IPS-15b (cell line): ENCODE measurements around the gene LRMDA.

Experiments used
- H3K27me3 ChIP-seq: one replicate; pipeline ENCODE4 v1.6.1; 2013; ENCODE audit warnings: low read length; ENCODE audit not compliant: control insufficient read depth, insufficient read depth
- H3K36me3 ChIP-seq: one replicate; pipeline ENCODE4 v1.6.1; 2013; ENCODE audit warnings: low read length; ENCODE audit not compliant: control insufficient read depth, insufficient read depth
- H3K4me1 ChIP-seq: one replicate; pipeline ENCODE4 v1.6.1; 2013; ENCODE audit warnings: mild to moderate bottlenecking, low read length; ENCODE audit not compliant: control insufficient read depth, insufficient read depth
- H3K4me3 ChIP-seq: one replicate; pipeline ENCODE4 v1.5.1; 2013; ENCODE audit warnings: low read depth, low read length
- H3K9ac ChIP-seq: one replicate; pipeline ENCODE4 v1.6.1; 2013; ENCODE audit warnings: low read depth, mild to moderate bottlenecking, low read length
- H3K9me3 ChIP-seq: one replicate; pipeline ENCODE4 v1.6.1; 2013; ENCODE audit warnings: mild to moderate bottlenecking, low read length; ENCODE audit not compliant: control insufficient read depth, insufficient read depth

The LRMDA gene

GRCh38 chr10:75460059-75460458, 28.6 kb downstream of the LRMDA start:
- H3K36me3 ChIP-seq = no peaks in the 10 kb centered on the region

DNA sequence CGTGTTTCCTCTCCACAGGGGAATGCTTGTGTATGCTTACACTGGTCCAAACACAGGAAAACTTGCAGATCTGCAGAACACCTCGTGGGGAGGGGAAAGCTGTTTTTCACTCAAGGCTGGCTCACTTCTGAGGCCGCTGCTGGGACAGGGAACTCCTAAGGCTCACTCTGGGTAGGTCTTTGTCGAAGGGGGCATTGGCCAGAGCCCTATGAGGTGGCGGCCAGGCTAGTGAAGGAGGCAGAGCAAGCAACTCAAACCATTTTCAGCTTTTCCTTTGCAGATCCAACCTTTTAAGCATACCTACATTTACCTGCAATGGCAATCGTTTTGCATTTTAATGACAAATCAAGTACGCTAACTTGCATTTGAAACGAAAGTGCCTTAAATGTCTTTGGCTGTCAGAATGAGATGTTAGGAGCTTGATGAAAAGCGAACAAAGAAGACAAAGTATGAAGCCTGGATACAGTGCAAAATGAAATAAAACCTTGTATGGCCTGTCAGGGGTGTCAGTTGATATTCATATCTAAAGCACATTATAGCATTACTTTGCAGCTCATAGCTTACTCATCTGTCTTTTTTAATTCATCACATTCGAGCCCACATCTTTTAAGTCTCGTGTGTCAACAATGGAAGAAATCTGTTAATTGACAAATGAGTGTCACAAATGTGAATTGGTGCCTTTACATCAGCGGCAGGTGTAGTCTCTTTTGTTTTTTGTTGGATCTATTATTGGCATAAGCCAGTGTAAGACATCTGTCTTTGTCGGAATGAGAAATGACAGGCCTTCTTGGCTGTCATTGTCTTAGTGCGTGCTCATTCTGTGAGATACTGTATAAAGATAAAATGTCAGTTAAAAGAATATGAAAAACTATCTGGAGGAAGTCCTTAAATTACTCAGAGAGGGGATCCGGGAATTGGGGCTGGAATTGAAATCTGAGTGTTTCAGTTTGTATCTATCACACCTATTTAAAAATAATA, 30.5 kb downstream of the LRMDA start:
- Histone ChIP-seq H3K9me3 (no peaks in the 10 kb centered on the region), H3K4me3 (no peak overlapping the region)

More at GRCh38 chr10:75460059-75460458, 28.6 kb downstream of the LRMDA start:
- no peak overlapping the region for H3K4me3 ChIP-seq
- peaks cover 17% of the 10 kb centered on the region for H3K4me1 ChIP-seq
- no peaks in the 10 kb centered on the region for H3K9me3 ChIP-seq
- no peak overlapping the region for H3K9ac ChIP-seq
- H3K27me3 ChIP-seq = peaks cover 17% of the 10 kb centered on the region

GRCh38 chr10:75462865-75463264, 31.4 kb downstream of the LRMDA start:
- H3K27me3 ChIP-seq = peaks cover 6% of the 10 kb centered on the region
- H3K9me3 ChIP-seq = no peaks in the 10 kb centered on the region
- no peak overlapping the region for H3K9ac ChIP-seq
- H3K4me1 ChIP-seq = peaks cover 17% of the 10 kb centered on the region
- H3K36me3 ChIP-seq = no peaks in the 10 kb centered on the region
- H3K4me3 ChIP-seq = no peak overlapping the region

More for the DNA sequence above, 30.5 kb downstream of the LRMDA start:
- H3K9ac ChIP-seq = no peak overlapping the region
- peaks cover 6% of the 10 kb centered on the region for H3K27me3 ChIP-seq
- H3K36me3 ChIP-seq = no peaks in the 10 kb centered on the region
- H3K4me1 ChIP-seq = peaks cover 17% of the 10 kb centered on the region

- peaks cover 17% of the 10 kb centered on the region for H3K4me1 ChIP-seq
- peaks cover 4% of the 10 kb centered on the region for H3K27me3 ChIP-seq
- no peak overlapping the region for H3K9ac ChIP-seq
- no peaks in the 10 kb centered on the region for H3K9me3 ChIP-seq
- no peaks in the 10 kb centered on the region for H3K36me3 ChIP-seq
- H3K4me3 ChIP-seq = no peak overlapping the region
Measured at GRCh38 chr10:75464478-75465449, 33.3 kb downstream of the LRMDA start.

DNA sequence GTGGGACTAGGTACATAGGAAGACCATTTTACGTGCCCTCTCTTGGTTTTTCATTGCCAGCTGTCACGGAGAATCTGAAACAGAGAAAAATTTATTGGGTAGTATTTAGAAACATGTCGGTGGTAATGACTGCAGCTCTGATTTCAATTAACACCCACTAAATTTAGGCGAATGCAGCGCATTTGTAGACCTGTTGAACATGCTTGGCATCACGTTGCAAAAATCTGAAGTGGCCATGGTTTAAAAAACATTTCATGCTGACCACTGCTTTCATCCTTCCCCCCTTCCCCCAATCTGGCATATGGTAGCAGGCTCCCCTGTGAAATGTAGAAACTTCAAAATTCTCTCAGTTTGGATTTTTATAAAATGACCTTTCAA, 34.0 kb downstream of the LRMDA start:
- H3K4me1 ChIP-seq = peaks cover 17% of the 10 kb centered on the region
- H3K9ac ChIP-seq = no peak overlapping the region
- no peak overlapping the region for H3K4me3 ChIP-seq
- peaks cover 5% of the 10 kb centered on the region for H3K27me3 ChIP-seq
- H3K36me3 ChIP-seq = no peaks in the 10 kb centered on the region
- H3K9me3 ChIP-seq = no peaks in the 10 kb centered on the region

DNA sequence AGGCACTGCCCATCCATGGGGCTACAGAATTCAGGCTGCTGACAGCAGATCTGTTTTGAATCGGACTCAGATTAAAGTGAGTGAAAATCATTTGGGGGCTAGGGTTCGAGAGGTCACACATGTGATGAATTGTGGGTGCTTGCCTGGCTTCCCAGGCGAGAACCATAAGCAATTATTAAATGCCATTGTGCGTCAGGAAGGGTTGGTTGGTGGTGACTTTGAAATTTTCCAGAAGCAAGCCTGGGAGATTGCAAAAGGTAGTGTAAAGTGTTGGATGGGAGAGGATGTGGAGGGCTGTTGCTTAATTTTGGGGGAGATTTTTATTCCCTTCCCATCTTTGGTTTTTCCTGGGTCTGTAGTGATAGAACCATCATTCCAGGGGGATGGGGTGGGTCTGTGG, 34.6 kb downstream of the LRMDA start:
- Histone ChIP-seq H3K36me3 (no peaks in the 10 kb centered on the region), H3K27me3 (peaks cover 6% of the 10 kb centered on the region), H3K9me3 (no peaks in the 10 kb centered on the region), H3K4me1 (peaks cover 17% of the 10 kb centered on the region), H3K9ac (no peak overlapping the region), H3K4me3 (no peak overlapping the region)

DNA sequence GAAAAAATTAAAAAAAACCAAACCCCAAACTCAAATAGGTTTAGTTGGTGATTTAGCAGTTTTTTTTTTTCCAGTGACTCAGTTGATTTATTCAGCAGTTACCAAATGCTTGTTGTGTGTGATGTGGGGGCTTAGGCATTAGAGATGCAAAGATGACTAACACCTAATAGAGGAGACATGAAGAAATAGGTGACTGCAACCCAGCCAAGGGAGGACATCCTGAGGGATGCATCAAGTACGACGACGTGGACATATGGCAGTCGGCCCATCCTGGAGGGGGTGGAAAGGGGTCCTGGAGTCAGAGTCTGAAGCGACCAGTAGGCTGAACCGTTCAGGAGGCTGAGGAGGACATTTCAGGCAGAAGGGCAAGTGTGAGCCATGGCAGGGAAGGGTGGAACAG, 35.5 kb downstream of the LRMDA start:
- Histone ChIP-seq H3K9me3 (no peaks in the 10 kb centered on the region), H3K4me3 (no peak overlapping the region), H3K4me1 (peaks cover 8% of the 10 kb centered on the region), H3K36me3 (no peaks in the 10 kb centered on the region), H3K27me3 (peaks cover 9% of the 10 kb centered on the region), H3K9ac (no peak overlapping the region)

DNA sequence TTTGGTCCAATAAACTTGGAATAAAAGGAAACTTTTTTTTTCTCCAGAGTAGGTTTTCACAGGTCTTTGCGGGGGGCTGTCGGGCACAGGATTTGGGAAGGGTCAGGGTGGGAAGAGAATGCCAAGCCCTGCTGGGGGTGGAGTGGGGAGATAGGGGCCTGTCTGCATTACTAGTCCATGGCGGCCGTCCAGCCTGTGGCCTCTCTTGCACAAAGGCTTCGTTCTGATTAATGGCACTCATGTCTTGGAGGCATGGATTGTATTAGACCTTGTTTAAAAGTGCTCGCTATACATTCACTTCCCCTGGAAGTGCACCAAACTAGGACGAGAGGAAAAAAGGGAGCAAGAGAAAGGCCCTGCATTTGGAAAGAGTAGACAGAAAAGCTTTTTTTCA, 37.2 kb downstream of the LRMDA start:
- Histone ChIP-seq H3K4me3 (no peak overlapping the region), H3K9me3 (no peaks in the 10 kb centered on the region), H3K9ac (no peak overlapping the region), H3K27me3 (peaks cover 17% of the 10 kb centered on the region), H3K4me1 (no peaks in the 10 kb centered on the region), H3K36me3 (no peaks in the 10 kb centered on the region)

DNA sequence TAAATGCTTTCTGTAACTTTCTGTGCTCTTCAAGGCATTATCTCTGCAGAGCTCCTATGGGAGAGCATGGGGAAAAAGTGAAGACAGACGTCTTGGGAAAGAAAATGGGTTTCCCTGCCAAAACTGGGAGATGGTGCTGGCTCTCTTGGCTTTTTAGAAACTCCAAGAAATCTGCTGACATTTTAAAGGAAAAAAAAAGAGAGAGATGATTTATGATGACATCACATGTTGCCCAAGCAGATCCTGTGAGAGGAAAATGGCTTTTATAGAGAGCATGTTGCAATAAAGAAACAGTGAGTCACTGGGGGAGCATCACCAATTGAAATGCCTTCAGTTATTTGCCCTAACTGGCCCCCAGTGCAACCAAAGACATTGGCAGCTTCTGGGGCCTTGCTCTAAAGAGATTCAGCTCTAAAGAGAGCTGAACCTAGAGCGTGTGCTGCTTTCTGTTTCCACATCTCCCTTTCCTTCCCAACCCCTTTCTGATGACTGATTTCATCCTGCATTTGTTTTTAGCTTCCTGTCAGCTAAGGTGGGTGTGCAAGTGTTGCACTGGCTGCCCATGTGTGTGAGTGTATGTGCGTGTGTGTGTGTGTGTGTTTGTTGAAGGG, 37.7 kb downstream of the LRMDA start:
- Histone ChIP-seq H3K9me3 (no peaks in the 10 kb centered on the region), H3K36me3 (no peaks in the 10 kb centered on the region), H3K4me1 (no peaks in the 10 kb centered on the region), H3K27me3 (peaks cover 17% of the 10 kb centered on the region), H3K4me3 (no peak overlapping the region), H3K9ac (no peak overlapping the region)

- Histone ChIP-seq H3K36me3 (no peaks in the 10 kb centered on the region), H3K27me3 (peaks cover 20% of the 10 kb centered on the region), H3K9me3 (no peaks in the 10 kb centered on the region), H3K9ac (no peak overlapping the region), H3K4me1 (peaks cover 10% of the 10 kb centered on the region), H3K4me3 (no peak overlapping the region)
Measured at GRCh38 chr10:75470901-75471300, 39.5 kb downstream of the LRMDA start.

GRCh38 chr10:75472685-75473084, 41.3 kb downstream of the LRMDA start:
- Histone ChIP-seq H3K4me1 (peaks cover 11% of the 10 kb centered on the region), H3K9me3 (no peaks in the 10 kb centered on the region), H3K36me3 (no peaks in the 10 kb centered on the region), H3K9ac (no peak overlapping the region), H3K27me3 (peaks cover 25% of the 10 kb centered on the region), H3K4me3 (no peak overlapping the region)
